K562 (cell line): Measurements from ENCODE around the gene AHCYL1.

Experiments
- HMG20A ChIP-seq: fragments of 450-650 bp; formaldehyde crosslinking; conservative IDR thresholded peaks from 2 replicates; pipeline ENCODE4 v1.4.0; 2020; ENCODE audit warnings: mild to moderate bottlenecking, mixed read lengths
- SMC3 ChIP-seq: conservative IDR thresholded peaks from 2 replicates; pipeline ENCODE4 v1.6.1; 2011; ENCODE audit warnings: low read depth, low read length, improper control_type of control experiment; ENCODE audit not compliant: insufficient read depth
- TBP ChIP-seq: optimal IDR thresholded peaks from 2 replicates; pipeline ENCODE3; 2011; ENCODE audit warnings: low read depth, low read length, improper control_type of control experiment
- TOE1 ChIP-seq, 2 experiments: fragments of 450-650 bp in 1 of 2; sonication (generic) in 1 of 2; formaldehyde crosslinking in 1 of 2; IDR thresholded peaks; 2 replicates each; pipeline versions ENCODE4 v1.7.1 to v1.8.0; 2016 to 2022; ENCODE audit warnings: borderline replicate concordance in 2 of 2, mild to moderate bottlenecking in 2 of 2, antibody characterized with exemption in 1 of 2, inconsistent platforms in 1 of 2, low read depth in 1 of 2, missing genetic modification reagents in 1 of 2, moderate library complexity in 1 of 2
- ZNF239 ChIP-seq: fragments of 250-450 bp; sonication (Bioruptor Pico); IDR thresholded peaks from 2 replicates; pipeline ENCODE4 v1.4.0; 2020; ENCODE audit warnings: mild to moderate bottlenecking
- ZNF354B ChIP-seq: fragments of 250-450 bp; sonication (Bioruptor Pico); IDR thresholded peaks from 2 replicates; pipeline ENCODE4 v1.4.0; 2020
- ZNF766 ChIP-seq: fragments of 200-800 bp; sonication (Bioruptor generic); conservative IDR thresholded peaks from 2 replicates; pipeline ENCODE4 v1.6.1; 2016; ENCODE audit warnings: missing genetic modification characterization, missing compliant biosample characterization
- TF ChIP-seq, protein P1 (sequence below): fragments of 450-650 bp; formaldehyde crosslinking; IDR thresholded peaks from 2 replicates; pipeline ENCODE4 v1.4.0; 2022; ENCODE audit warnings: missing genetic modification characterization

DNA sequence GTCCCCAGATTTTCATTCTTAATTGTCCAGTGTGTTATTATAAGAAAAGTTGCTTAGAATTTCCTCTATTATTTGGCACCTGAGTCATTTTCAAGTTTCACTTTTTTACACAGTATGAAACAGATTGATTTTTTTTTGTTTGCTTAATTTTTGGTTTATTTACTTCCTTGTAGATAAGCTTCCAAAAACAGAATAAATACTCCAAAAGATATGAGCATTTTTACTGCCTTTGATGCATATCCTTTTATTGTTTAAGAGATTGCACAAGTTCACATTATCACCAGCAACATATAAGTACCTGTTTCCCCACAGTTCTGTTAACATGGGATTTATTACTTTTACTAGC is 36.3 kb upstream of the AHCYL1 start:
- TF ChIP-seq, protein P1, sequence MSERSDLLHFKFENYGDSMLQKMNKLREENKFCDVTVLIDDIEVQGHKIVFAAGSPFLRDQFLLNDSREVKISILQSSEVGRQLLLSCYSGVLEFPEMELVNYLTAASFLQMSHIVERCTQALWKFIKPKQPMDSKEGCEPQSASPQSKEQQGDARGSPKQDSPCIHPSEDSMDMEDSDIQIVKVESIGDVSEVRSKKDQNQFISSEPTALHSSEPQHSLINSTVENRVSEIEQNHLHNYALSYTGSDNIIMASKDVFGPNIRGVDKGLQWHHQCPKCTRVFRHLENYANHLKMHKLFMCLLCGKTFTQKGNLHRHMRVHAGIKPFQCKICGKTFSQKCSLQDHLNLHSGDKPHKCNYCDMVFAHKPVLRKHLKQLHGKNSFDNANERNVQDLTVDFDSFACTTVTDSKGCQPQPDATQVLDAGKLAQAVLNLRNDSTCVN, result no peak
- TF ChIP-seq ZNF354B (CRISPR knock-in tag) (no peak), ZNF766 (CRISPR knock-in tag) (no peak), ZNF239 (CRISPR knock-in tag) (no peak), SMC3 (no peak), TOE1 (IDR thresholded peaks at IDR 0.05; ENCODE audit: borderline replicate concordance) (no peak), TOE1 (CRISPR knock-in tag; IDR thresholded peaks at IDR 0.05; ENCODE audit: borderline replicate concordance, low read depth) (no peak), HMG20A (CRISPR knock-in tag) (no peak), TBP (no peak)
